PC-3 (cell line): Measurements from ENCODE around the gene TACC2. TPM values are rescaled to one million over a fixed set of nuclear protein-coding genes. Genes with fewer than 3 reads are reported as not detected.

ENCODE experiments used
- ATAC-seq: fragments of 200-7000 bp; cut with Tn5 transposase; 2 replicates; pipeline ENCODE4 v1.9.1; 2020; ENCODE audit warnings: mild to moderate bottlenecking, moderate library complexity
- BruUV-seq: library from RNA; stranded (reverse); fragments of 400-500 nt; replicated peaks from 2 replicates; lab custom pipeline; 2021; lab: Mats Ljungman, UMichigan
- CTCF ChIA-PET: fragments of 300-600 bp; sonication (Branson Sonifier 250); formaldehyde crosslinking; loops from one replicate; lab custom pipeline; 2022; ENCODE audit warnings: antibody characterized with exemption; lab: Charles Lee
- POLR2A ChIA-PET: fragments of 300-600 bp; sonication (Branson Sonifier 250); formaldehyde crosslinking; loops from one replicate; lab custom pipeline; 2022; ENCODE audit warnings: antibody characterized with exemption; ENCODE audit not compliant: unreplicated experiment; lab: Charles Lee
- DNase-seq: peaks from one replicate; pipeline ENCODE4 v3.0.0-alpha.2; 2015
- H2AFZ ChIP-seq: fragments of 300-600 bp; sonication (generic); 2 replicates; pipeline ENCODE4 v1.6.0; 2016; ENCODE audit warnings: antibody characterized with exemption, low read length
- H3F3A ChIP-seq: fragments of 300-600 bp; sonication (generic); one replicate; pipeline ENCODE4 v1.6.0; 2017; ENCODE audit warnings: antibody characterized with exemption, low read length, control low read depth, mild to moderate bottlenecking; ENCODE audit not compliant: unreplicated experiment
- H3K27ac ChIP-seq: fragments of 300-600 bp; sonication (generic); 2 replicates; pipeline ENCODE4 v1.5.1; 2016; ENCODE audit warnings: mild to moderate bottlenecking, low read length
- H3K27me3 ChIP-seq: fragments of 300-600 bp; sonication (generic); 2 replicates; pipeline ENCODE4 v1.6.1; 2016; ENCODE audit warnings: low read length, mixed read lengths
- H3K36me3 ChIP-seq: fragments of 300-600 bp; sonication (generic); 2 replicates; pipeline ENCODE4 v1.6.1; 2016; ENCODE audit warnings: low read depth, mixed run types, low read length, mixed read lengths
- H3K4me1 ChIP-seq: fragments of 300-600 bp; sonication (generic); 2 replicates; pipeline ENCODE4 v1.5.1; 2016; ENCODE audit warnings: low read length; ENCODE audit not compliant: insufficient read depth
- H3K4me2 ChIP-seq: fragments of 300-600 bp; sonication (generic); 2 replicates; pipeline ENCODE4 v1.6.0; 2016; ENCODE audit warnings: low read length
- H3K4me3 ChIP-seq: fragments of 300-600 bp; sonication (generic); 2 replicates; pipeline ENCODE4 v1.5.1; 2016; ENCODE audit warnings: mild to moderate bottlenecking, low read length, mixed read lengths
- H3K79me2 ChIP-seq: fragments of 300-600 bp; sonication (generic); 2 replicates; pipeline ENCODE4 v1.6.1; 2017; ENCODE audit warnings: low read length, mixed read lengths
- H3K9ac ChIP-seq: fragments of 300-600 bp; sonication (generic); 2 replicates; pipeline ENCODE4 v1.6.0; 2016; ENCODE audit warnings: mild to moderate bottlenecking, low read length
- H3K9me2 ChIP-seq: fragments of 300-600 bp; sonication (generic); replicated peaks from 2 replicates; pipeline ENCODE4 v1.6.1; 2016; ENCODE audit warnings: mixed run types, low read length, mixed read lengths
- H3K9me3 ChIP-seq: fragments of 300-600 bp; sonication (generic); 2 replicates; pipeline ENCODE4 v1.6.1; 2016; ENCODE audit warnings: low read length, mixed read lengths
- H4K20me1 ChIP-seq: fragments of 300-600 bp; sonication (generic); 2 replicates; pipeline ENCODE4 v1.6.1; 2016; ENCODE audit warnings: low read length, mixed read lengths
- CTCF ChIP-seq: fragments of 300-600 bp; sonication (generic); conservative IDR thresholded peaks from 2 replicates; pipeline ENCODE4 v1.5.1; 2017; ENCODE audit warnings: antibody characterized with exemption, low read depth, mild to moderate bottlenecking, low read length
- EZH2 ChIP-seq: fragments of 300-600 bp; sonication (generic); IDR thresholded peaks from one replicate; pipeline ENCODE4 v1.6.1; 2017; ENCODE audit warnings: antibody characterized with exemption, mild to moderate bottlenecking, low read length; ENCODE audit not compliant: unreplicated experiment
- EZH2phosphoT487 ChIP-seq: fragments of 300-600 bp; sonication (generic); IDR thresholded peaks from 2 replicates; pipeline ENCODE4 v1.6.1; 2018; ENCODE audit warnings: mild to moderate bottlenecking, antibody characterized with exemption, low read length, borderline replicate concordance
- intact Hi-C: fragments of 100-400 bp; cut with micrococcal nuclease; formaldehyde crosslinking; loops from 2 replicates; pipeline ENCODE4 v1.9.0; 2023
- total RNA-seq: library from RNA; depleted of rRNA; stranded (reverse); fragments of >200 nt; gene quantifications from 2 replicates; pipeline ENCODE4 v1.2.3, GENCODE V29; 2014

TACC2 gene
- total RNA-seq, 1 experiment from 2014 or later, result 31.7 TPM

GRCh38 chr10:122282253-122282671, 293.3 kb downstream of the TACC2 start:
- CTCF ChIA-PET, result no interaction called here
- H3K4me3 ChIP-seq, result no peak overlapping the region
- 0 out of 2 replicates have a peak overlapping the region, but pooled peaks have one; percentile 23 for H2AFZ ChIP-seq
- H4K20me1 ChIP-seq, result no peaks in the 10 kb centered on the region
- ATAC-seq, result peak; percentile 50
- DNase-seq, result peak; percentile 50
- TF ChIP-seq EZH2, result no peak
- TF ChIP-seq EZH2phosphoT487, result no peak
- TF ChIP-seq CTCF, result no peak
- H3K4me2 ChIP-seq, result peak overlapping the region; percentile 38; the same call in 1 of the 2 replicates
- no TSS peak for BruUV-seq
- H3K4me1 ChIP-seq, result peaks cover 12% of the 10 kb centered on the region
- no peaks in the 10 kb centered on the region for H3K9me3 ChIP-seq
- H3K27ac ChIP-seq, result 0 out of 2 replicates have a peak overlapping the region, but pooled peaks have one; percentile 7
- POLR2A ChIA-PET, result no interaction called here
- no peaks in the 10 kb centered on the region for H3K36me3 ChIP-seq
- intact Hi-C loops, result no loop called here
- H3K9me2 ChIP-seq, result no peaks in the 10 kb centered on the region
- H3K27me3 ChIP-seq, result no peaks in the 10 kb centered on the region
- H3K9ac ChIP-seq, result no peak overlapping the region
- no peaks in the 10 kb centered on the region for H3K79me2 ChIP-seq
- no peaks in the 10 kb centered on the region for H3F3A ChIP-seq

GRCh38 chr10:122282909-122283308, 293.9 kb downstream of the TACC2 start:
- Histone ChIP-seq H3K9me2 (no peaks in the 10 kb centered on the region), H2AFZ (no peak overlapping the region), H3K9me3 (no peaks in the 10 kb centered on the region), H3K36me3 (no peaks in the 10 kb centered on the region), H3K4me3 (no peak overlapping the region), H3F3A (no peaks in the 10 kb centered on the region), H3K27me3 (no peaks in the 10 kb centered on the region), H3K4me1 (peaks cover 12% of the 10 kb centered on the region), H3K27ac (no peak overlapping the region), H4K20me1 (no peaks in the 10 kb centered on the region), H3K4me2 (no peak overlapping the region), H3K79me2 (no peaks in the 10 kb centered on the region), H3K9ac (no peak overlapping the region)
- BruUV-seq, result no TSS peak
- CTCF ChIA-PET, result no interaction called here
- TF ChIP-seq EZH2 (no peak), EZH2phosphoT487 (no peak), CTCF (no peak)
- ATAC-seq (no peak), DNase-seq (no peak)
- POLR2A ChIA-PET, result no interaction called here
- intact Hi-C loops, result no loop called here

GRCh38 chr10:122285506-122286444, 296.8 kb downstream of the TACC2 start:
- ChIA-PET CTCF (no interaction called here), POLR2A (no interaction called here)
- Histone ChIP-seq H3K9me2 (no peaks in the 10 kb centered on the region), H3K36me3 (no peaks in the 10 kb centered on the region), H3K27ac (no peak overlapping the region), H3K9me3 (no peaks in the 10 kb centered on the region), H2AFZ (no peak overlapping the region), H3K9ac (no peak overlapping the region), H3K27me3 (no peaks in the 10 kb centered on the region), H3K4me3 (no peak overlapping the region), H3F3A (no peaks in the 10 kb centered on the region), H4K20me1 (no peaks in the 10 kb centered on the region), H3K4me1 (peaks cover 12% of the 10 kb centered on the region), H3K4me2 (no peak overlapping the region), H3K79me2 (no peaks in the 10 kb centered on the region)
- no TSS peak for BruUV-seq
- DNase-seq (no peak), ATAC-seq (no peak)
- TF ChIP-seq EZH2 (no peak), CTCF (no peak), EZH2phosphoT487 (no peak)
- intact Hi-C loops, result no loop called here
